ENCODE data around the gene GOLGA3.
"Not testable (repeated sequence)": the region's sequence is repeated elsewhere in the genome, so short reads cannot be mapped to it uniquely, and the experiment has no call there.

Gene GOLGA3

GRCh38 chr12:132825089-132825488 lies 3.6 kb downstream of the GOLGA3 start:
- H3K4me3 ChIP-seq (ENCODE audit: low read length), result no peak overlapping the region
- DNase-seq (ENCODE audit: low read depth, low spot score), result no peak

DNA sequence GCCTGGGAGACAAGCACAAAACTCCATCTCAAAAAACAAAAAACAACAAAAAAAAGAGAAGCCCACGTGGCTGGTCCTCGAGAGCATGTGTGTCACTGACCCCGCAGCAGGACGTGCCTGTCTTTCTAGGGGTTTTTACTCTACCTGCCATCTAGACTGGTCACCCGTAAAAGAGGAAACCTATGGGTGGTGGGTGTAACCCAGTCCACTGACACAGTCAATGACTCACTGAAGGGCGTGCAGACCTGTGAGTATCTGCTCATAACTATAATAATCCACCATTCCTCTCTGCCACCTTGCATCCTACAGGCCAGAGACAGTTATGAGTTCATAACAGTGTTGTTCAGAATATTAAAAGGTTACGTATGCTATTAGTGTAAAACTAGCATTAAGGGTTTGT lies 4.6 kb downstream of the GOLGA3 start:
- no peak for DNase-seq (ENCODE audit: low read depth, low spot score)
- no peak overlapping the region for H3K4me3 ChIP-seq (ENCODE audit: low read length)

- no peak overlapping the region for H3K4me3 ChIP-seq (ENCODE audit: low read length)
- no peak for DNase-seq (ENCODE audit: low read depth, low spot score)
These were observed 10.1 kb downstream of the GOLGA3 start for GRCh38 chr12:132818562-132818961.

- H3K4me3 ChIP-seq (ENCODE audit: low read length), result no peak overlapping the region
- no peak for DNase-seq (ENCODE audit: low read depth, low spot score)
These were observed 14.4 kb downstream of the GOLGA3 start for GRCh38 chr12:132814232-132814631.

- no peak for DNase-seq (ENCODE audit: low read depth, low spot score)
- H3K4me3 ChIP-seq (ENCODE audit: low read length), result no peak overlapping the region
These were observed 15.2 kb downstream of the GOLGA3 start for GRCh38 chr12:132813443-132813842.

DNA sequence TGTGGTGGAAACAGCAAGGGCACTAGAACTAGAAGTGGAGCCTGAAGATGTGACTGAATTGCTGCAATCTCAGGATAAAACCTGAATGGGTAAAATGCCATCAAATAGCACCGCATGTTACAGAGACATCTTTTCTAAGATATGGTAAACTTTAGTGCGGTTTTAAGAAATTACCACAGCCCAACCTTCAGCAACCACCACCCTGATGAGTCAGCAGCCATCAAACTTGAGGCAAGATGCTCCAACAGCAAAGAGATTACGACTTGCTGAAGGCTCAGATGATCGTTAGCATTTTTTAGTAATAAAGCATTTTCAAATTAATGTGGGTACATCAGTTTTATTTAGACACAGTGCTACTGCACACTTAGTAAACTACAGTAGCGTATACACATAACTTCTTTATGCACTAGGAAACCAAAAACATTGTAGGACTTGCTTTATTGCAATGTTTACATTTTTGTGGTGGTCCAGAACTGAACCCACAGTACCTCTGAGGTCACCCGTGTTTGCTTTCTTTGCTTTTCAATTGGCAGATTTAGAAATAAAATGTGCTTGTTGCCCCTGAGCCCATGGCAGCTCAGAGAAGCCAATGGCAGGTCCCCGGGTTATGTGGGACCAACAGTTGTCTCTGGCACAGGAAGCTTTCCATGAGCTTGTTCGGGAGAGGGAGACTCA lies 15.9 kb downstream of the GOLGA3 start:
- H3K4me3 ChIP-seq (ENCODE audit: low read length), result no peak overlapping the region
- peak; percentile 87 for DNase-seq (ENCODE audit: low read depth, low spot score)

- DNase-seq (ENCODE audit: low read depth, low spot score), result not testable (repeated sequence)
These were observed 19.3 kb downstream of the GOLGA3 start for GRCh38 chr12:132809391-132809790.

DNA sequence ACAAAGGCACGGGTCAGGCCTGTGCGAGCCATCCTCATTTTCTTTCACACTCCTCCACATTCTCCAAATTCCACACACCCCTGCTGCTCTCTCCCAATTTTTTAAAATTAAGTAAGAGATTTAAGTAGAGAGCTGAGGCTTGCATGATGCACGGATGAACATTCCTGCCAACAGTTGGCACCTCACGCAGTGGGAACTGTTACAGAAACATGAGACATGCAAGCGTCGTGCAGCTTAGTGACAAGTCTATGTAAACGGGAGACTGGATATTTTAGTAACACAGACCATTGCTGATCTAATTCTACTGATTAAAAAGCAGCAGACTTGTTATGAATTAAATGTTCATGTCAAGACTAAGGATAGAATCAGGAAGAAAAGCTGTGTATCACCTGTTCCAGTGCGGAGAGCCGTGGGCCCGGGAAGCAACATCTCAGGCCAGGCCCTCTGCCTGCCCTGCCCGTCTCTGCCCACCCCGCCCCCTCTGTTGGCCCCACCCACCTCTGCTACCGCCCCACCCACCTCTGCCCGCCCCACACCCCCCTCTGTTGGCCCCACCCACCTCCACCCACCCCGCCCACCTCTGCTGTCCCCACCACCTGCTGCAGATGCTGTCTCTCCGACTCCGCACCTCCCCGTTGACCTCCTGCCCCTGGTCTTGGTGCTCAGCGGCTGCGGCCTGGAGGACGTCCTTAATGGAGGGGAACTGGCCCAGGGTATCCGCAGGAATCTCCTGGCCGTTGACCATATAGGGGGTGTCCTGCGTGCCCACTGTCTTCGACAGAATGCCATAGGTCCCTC lies 21.2 kb downstream of the GOLGA3 start:
- no peak for DNase-seq (ENCODE audit: low read depth, low spot score)

More at GRCh38 chr12:132809391-132809790, 19.3 kb downstream of the GOLGA3 start:
- H3K4me3 ChIP-seq (ENCODE audit: low read length), result not testable (repeated sequence)

GRCh38 chr12:132806857-132807256 lies 21.8 kb downstream of the GOLGA3 start:
- peak; percentile 78 for DNase-seq (ENCODE audit: low read depth, low spot score)
- no peak overlapping the region for H3K4me3 ChIP-seq (ENCODE audit: low read length)

More for the DNA sequence above, 21.2 kb downstream of the GOLGA3 start:
- no peak overlapping the region for H3K4me3 ChIP-seq (ENCODE audit: low read length)

DNA sequence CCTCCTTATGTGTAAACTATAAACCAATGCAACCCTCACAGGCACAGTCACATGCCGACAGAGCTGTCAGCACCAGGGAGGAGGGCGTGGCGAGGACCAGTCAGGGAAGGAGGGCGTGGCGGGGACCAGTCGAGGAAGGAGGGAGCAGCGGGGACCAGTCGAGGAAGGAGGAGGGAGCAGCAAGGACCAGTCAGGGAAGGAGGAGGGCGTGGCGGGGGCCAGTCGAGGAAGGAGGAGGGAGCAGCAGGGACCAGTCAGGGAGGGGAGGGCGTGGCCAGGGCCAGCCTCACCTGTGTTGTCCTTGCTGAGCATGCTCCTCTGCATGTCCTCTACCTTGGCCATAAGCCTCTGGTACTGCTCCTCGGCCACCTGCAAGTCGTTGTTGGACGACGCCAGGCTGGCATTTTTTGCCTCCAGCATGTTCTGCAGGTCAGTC lies 24.2 kb downstream of the GOLGA3 start:
- no peak for DNase-seq (ENCODE audit: low read depth, low spot score)
- no peak overlapping the region for H3K4me3 ChIP-seq (ENCODE audit: low read length)

- DNase-seq (ENCODE audit: low read depth, low spot score), result no peak
- H3K4me3 ChIP-seq (ENCODE audit: low read length), result no peak overlapping the region
These were observed 24.8 kb downstream of the GOLGA3 start for GRCh38 chr12:132803888-132804287.

DNA sequence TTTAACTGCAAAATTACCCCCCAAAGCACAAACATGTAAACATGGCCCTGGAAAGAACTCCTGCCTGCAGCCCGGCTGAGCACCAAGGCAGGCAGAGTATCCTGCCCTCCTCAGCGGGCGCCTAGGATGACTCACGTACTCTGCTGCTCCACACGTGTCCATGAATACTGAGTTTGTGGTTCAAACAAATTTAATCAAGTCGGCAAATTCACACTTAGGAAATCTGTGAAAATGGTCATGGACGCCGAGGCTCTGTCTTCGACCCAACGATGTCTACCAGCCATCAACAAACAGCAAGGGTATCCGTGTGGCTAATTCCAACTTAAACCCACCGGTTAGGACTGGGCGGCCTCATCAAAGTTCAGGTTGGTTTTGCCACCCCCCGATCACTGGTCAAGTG lies 25.5 kb downstream of the GOLGA3 start:
- DNase-seq (ENCODE audit: low read depth, low spot score), result no peak
- no peak overlapping the region for H3K4me3 ChIP-seq (ENCODE audit: low read length)

GRCh38 chr12:132801741-132802140 lies 26.9 kb downstream of the GOLGA3 start:
- no peak for DNase-seq (ENCODE audit: low read depth, low spot score)
- no peak overlapping the region for H3K4me3 ChIP-seq (ENCODE audit: low read length)

GRCh38 chr12:132798836-132799235 lies 29.8 kb downstream of the GOLGA3 start:
- DNase-seq (ENCODE audit: low read depth, low spot score), result no peak
- H3K4me3 ChIP-seq (ENCODE audit: low read length), result no peak overlapping the region

GRCh38 chr12:132797820-132798570 lies 30.7 kb downstream of the GOLGA3 start:
- DNase-seq (ENCODE audit: low read depth, low spot score), result no peak
- no peak overlapping the region for H3K4me3 ChIP-seq (ENCODE audit: low read length)

DNA sequence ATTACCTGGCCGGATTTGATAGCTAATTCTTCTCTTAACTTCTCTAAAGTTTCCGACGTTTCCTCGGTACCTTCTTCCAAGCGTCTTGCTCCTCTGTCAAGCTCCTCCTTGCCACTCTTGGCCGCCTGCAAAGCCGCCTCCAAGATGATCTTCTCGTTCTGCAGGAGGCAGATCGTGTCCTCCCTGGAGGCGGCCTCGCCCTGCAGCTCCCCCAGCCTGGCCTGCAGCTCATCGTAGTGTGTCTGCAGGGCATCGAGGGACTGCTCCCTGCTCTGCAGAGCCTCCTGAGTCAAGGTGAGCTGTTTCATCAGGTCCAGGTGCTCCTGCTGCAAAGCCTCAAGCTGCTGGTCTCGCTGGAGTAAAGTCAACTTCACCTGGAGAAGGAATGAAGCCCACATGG lies 32.8 kb downstream of the GOLGA3 start:
- DNase-seq (ENCODE audit: low read depth, low spot score), result no peak
- no peak overlapping the region for H3K4me3 ChIP-seq (ENCODE audit: low read length)

DNA sequence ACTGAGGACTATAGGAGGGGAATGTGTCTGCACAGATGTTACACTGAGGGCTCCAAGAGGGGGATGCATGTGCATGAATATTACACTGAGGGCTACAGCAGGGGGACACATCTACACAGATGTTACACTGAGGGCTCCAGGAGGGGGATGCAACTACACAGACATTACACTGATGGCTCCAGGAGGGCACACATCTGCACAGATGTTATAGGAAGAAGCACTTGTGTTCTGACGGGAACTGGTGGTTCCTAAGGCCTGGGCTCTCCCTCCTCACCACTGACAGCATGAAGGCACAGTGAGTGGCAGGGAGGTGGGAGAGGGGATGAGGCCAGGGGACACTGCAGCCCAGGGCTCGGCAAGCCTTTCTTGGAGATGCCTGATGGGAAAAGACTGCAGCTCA lies 36.7 kb downstream of the GOLGA3 start:
- not testable (repeated sequence) for DNase-seq (ENCODE audit: low read depth, low spot score); H3K4me3 ChIP-seq (ENCODE audit: low read length)

GRCh38 chr12:132789099-132789471 lies 39.6 kb downstream of the GOLGA3 start:
- H3K4me3 ChIP-seq (ENCODE audit: low read length), result no peak overlapping the region
- DNase-seq (ENCODE audit: low read depth, low spot score), result no peak

DNA sequence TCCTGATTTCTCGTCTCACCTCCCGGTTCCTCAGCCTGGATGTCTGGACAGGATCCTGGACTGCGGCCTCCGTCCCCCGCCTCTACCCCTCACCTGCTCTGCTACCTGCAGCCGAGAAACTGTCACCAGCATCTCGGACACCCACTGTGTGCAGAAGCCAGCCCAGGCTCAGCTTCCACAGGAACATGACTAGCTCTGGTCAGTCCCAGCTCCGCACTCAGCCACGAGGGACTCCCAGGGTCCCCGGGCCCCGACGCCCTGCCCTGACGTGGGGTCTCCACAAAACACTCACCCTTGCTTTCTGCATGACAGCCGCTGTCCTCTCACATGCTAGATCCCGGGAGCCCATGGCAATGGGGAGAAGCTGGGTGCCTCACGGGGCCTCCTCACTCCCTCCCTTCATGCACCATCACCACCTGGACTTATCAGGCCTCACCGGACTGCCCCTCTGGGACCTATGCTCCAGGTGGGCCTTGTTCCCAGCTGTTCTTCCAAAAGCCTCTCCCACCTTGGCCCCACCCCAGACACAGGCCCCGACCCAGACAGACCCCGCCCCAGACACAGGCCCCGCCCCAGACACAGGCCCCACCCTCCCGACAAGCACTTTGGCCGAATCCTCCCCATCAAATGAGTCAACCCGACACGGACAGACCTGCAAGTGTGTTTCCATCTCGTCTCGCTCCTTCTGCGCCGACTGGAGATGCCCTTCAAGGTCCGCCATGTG lies 40.1 kb downstream of the GOLGA3 start:
- no peak for DNase-seq (ENCODE audit: low read depth, low spot score)
- no peak overlapping the region for H3K4me3 ChIP-seq (ENCODE audit: low read length)

Measured in Jurkat, Clone E6-1 (cell line).